Stimulated activated CD4-positive, alpha-beta T cell treated with anti-CD3 and anti-CD28 coated beads, Interleukin-12 subunit alpha, Interleukin-12 subunit beta, amount 100 ng/mL, for 4 hours (primary cell): ENCODE measurements around the gene SYTL2.
A peak's percentile ranks its signal among the peaks of the same experiment; 100 is the strongest.

Experiments
- DNase-seq: peaks from one replicate; pipeline ENCODE4 v3.0.0-alpha.2; 2020

SYTL2 gene

GRCh38 chr11:85755701-85756100 lies 55.2 kb downstream of the SYTL2 start:
- no peak for DNase-seq

GRCh38 chr11:85755285-85755684 lies 55.7 kb downstream of the SYTL2 start:
- DNase-seq, result no peak

GRCh38 chr11:85752890-85753581 lies 57.9 kb downstream of the SYTL2 start:
- peak; percentile 61 for DNase-seq

GRCh38 chr11:85752201-85752889 lies 58.6 kb downstream of the SYTL2 start:
- no peak for DNase-seq

GRCh38 chr11:85751724-85752123 lies 59.2 kb downstream of the SYTL2 start:
- DNase-seq, result no peak

- DNase-seq, result no peak
Measured at GRCh38 chr11:85750646-85751045, 60.3 kb downstream of the SYTL2 start.

GRCh38 chr11:85749884-85750283 lies 61.1 kb downstream of the SYTL2 start:
- DNase-seq, result no peak

GRCh38 chr11:85749287-85749834 lies 61.6 kb downstream of the SYTL2 start:
- DNase-seq, result no peak

- no peak for DNase-seq
Measured at GRCh38 chr11:85748455-85748891, 62.5 kb downstream of the SYTL2 start.

- DNase-seq, result no peak
Measured at GRCh38 chr11:85746670-85747069, 64.3 kb downstream of the SYTL2 start.

GRCh38 chr11:85745626-85746025 lies 65.3 kb downstream of the SYTL2 start:
- no peak for DNase-seq

- DNase-seq, result no peak
Measured at GRCh38 chr11:85742873-85743275, 68.1 kb downstream of the SYTL2 start.

GRCh38 chr11:85742348-85742747 lies 68.6 kb downstream of the SYTL2 start:
- no peak for DNase-seq

- no peak for DNase-seq
Measured at GRCh38 chr11:85740481-85741400, 70.2 kb downstream of the SYTL2 start.

GRCh38 chr11:85737738-85738137 lies 73.2 kb downstream of the SYTL2 start:
- no peak for DNase-seq

GRCh38 chr11:85735876-85736460 lies 75.0 kb downstream of the SYTL2 start:
- DNase-seq, result no peak

- no peak for DNase-seq
Measured at GRCh38 chr11:85732965-85733364, 78.0 kb downstream of the SYTL2 start.

GRCh38 chr11:85726381-85726780 lies 84.6 kb downstream of the SYTL2 start:
- no peak for DNase-seq

GRCh38 chr11:85725510-85726258 lies 85.3 kb downstream of the SYTL2 start:
- DNase-seq, result no peak

GRCh38 chr11:85724748-85725465 lies 86.0 kb downstream of the SYTL2 start:
- no peak for DNase-seq

- no peak for DNase-seq
Measured at GRCh38 chr11:85723088-85723487, 87.9 kb downstream of the SYTL2 start.
